ENCODE measurements around the gene OR56A3.

Gene OR56A3

DNA sequence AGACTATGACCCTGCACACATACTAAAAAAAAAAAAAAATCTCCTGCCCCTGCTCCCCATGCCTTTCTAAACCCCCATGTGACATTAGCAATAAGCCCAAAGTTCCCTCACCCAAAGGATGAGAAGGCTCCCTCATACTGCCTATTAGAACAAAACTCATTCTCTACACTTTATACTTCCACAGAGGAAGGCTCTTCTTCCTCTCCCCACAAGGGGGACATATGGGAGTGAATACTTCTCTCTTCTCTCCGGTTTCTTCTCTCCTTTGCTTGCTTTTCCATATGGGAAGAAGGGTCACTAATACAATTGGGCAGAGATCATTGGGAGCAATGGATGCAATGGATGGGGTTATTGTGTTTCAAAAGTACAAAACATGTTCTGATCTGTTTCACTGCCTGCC, 41.4 kb downstream of the OR56A3 start:
- DNase-seq: no peak

DNA sequence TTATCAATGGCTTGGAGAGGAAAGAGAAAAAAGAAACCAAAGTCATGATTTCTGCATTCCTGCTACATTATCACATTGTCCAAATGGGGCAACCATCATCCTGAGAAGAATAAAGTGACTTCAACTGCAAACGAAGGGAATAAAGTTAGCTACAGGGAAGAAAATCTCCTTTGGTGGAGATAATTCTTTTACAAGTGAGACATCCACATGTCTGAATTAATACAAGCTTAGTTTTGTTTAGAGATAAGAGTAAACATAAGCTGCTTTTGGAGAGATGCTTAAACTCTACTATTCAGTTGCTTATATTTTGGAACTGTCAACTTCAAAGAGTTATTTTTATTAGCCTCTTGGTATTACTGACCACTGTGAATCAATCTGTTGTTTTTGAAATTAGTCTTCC, 44.8 kb downstream of the OR56A3 start, which contains the start of gene OR52L1:
OR52L1 (minus strand) TSS at position 101 of the 400 bp plus-strand sequence; CDS start at position 46, 55 bp downstream.
- DNase-seq: no peak

DNA sequence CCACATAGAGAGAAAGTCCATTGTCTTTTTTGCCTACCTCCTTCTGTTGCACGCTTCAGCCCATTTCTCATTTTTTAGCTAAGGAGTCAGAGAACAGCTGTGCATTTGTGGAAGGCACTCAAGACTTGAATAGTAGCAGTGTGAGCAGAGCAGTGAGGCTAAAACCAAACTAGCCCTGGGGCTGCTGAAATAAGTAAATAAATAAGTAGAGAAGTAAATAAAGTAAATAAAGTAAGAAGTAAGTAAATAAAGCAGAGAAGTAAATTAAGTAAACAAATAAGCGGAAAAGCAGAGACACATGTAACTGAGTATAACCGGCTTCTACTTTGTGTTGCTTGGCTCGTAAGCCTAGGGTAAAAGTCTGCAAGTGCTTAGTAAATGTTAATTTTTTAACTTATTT, 47.2 kb downstream of the OR56A3 start:
- no peak for DNase-seq

DNA sequence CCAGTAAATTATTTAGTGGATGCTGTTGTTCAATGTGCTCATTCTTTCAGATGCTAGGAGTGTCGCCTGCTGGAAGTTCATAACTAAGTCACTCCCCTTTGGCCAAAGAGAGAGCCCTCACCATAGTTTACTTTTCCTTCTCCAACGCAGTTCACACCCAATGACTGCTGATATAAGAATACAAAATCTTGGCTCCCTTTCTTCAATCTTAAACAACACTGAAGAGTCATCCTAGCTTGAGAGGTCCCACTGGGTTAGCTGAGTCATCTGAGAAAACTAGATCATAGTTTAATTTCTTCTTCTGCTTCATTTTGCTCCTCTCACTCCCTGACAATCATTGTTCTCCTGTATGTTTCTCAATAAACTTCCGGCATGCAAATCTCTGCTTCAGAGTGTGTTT, 50.1 kb downstream of the OR56A3 start:
- DNase-seq: no peak

DNA sequence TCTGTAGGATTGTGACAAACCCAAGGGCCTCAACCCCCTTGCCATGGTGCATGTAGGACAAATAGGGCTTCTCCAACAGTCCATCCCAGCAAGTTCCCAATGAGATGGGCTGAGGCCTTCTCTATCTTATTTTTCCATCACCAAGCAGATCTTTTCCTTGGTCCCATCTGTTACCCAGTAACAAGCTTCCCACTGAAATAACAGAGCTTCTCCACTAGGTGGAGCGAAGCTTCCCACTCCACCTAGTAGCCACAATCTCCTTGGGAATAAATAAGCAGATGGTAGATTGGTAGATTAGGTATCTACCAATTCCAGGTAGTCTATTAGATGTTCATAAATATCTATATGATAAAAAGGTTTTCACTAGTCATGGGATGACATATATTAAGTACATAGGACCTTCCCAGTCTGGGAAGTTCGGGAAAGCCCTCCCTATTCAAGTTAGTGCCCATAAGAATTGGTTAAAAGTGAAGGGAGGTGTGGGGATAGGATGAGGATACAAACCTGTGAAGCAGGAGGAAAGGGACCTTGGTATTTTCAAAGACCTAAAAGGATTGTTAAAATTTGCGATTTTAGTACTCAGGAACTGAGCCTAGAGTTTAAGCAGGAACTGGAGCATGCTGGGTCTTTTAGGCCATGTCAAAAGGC, 50.7 kb downstream of the OR56A3 start:
- DNase-seq: no peak

DNA sequence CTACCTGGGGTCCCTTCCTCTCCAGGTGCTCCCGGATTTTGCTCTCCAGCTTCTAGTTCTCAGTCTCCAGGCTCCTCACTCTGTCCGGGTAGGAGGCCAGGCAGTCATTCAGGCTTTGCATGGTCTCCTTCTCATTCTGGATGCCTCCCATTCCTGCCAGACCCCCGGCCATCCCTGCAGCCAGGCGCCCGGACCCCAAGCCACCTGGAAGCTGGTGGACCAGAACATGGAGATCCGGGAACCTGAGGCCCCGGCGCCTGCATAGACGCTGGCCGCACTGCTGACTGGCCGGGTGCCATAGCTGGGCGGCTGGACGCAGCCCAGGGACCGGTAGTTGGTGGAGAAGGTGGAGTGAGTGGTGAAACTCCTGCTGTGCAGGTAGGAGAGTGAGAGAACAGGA, 52.7 kb downstream of the OR56A3 start:
- DNase-seq: no peak

Data from activated CD4-positive, alpha-beta T cell treated with anti-CD3 and anti-CD28 coated beads for 48 hours (primary cell).